Activated naive CD8-positive, alpha-beta T cell treated with anti-CD3 and anti-CD28 coated beads, Interleukin-2, amount 50 U/mL, for 16 hours (primary cell): Measurements from ENCODE around the gene DUT.

ENCODE experiments used
- DNase-seq: peaks from one replicate; pipeline ENCODE4 v3.0.0-alpha.2; 2020; ENCODE audit warnings: low read depth, low spot score

The DUT gene

GRCh38 chr15:48371550-48371949 is 40.3 kb downstream of the DUT start:
- DNase-seq: no peak

GRCh38 chr15:48371961-48372360 is 40.7 kb downstream of the DUT start:
- no peak for DNase-seq

- no peak for DNase-seq
Observed at GRCh38 chr15:48373821-48374451, 42.7 kb downstream of the DUT start.

- DNase-seq: no peak
Observed at GRCh38 chr15:48374472-48374871, 43.2 kb downstream of the DUT start.

- no peak for DNase-seq
Observed at GRCh38 chr15:48375767-48376166, 44.5 kb downstream of the DUT start.

GRCh38 chr15:48380198-48380597 is 49.0 kb downstream of the DUT start:
- no peak for DNase-seq

GRCh38 chr15:48381861-48382260 is 50.6 kb downstream of the DUT start:
- no peak for DNase-seq

- no peak for DNase-seq
Observed at GRCh38 chr15:48383031-48383430, 51.8 kb downstream of the DUT start.

- no peak for DNase-seq
Observed at GRCh38 chr15:48384616-48385015, 53.4 kb downstream of the DUT start.

- no peak for DNase-seq
Observed at GRCh38 chr15:48385031-48385830, 54.0 kb downstream of the DUT start.

- DNase-seq: no peak
Observed at GRCh38 chr15:48388016-48388851, 57.0 kb downstream of the DUT start.

GRCh38 chr15:48388910-48389309 is 57.7 kb downstream of the DUT start:
- no peak for DNase-seq

- DNase-seq: no peak
Observed at GRCh38 chr15:48389691-48390143, 58.5 kb downstream of the DUT start.

- DNase-seq: no peak
Observed at GRCh38 chr15:48391950-48392349, 60.7 kb downstream of the DUT start.

- DNase-seq: no peak
Observed at GRCh38 chr15:48392356-48392755, 61.1 kb downstream of the DUT start.
